Lung (tissue), 12 donors: ENCODE measurements around the gene ALPL. TPM values are rescaled to one million over a fixed set of nuclear protein-coding genes. Genes with fewer than 3 reads are reported as not detected.

Source experiments
- ATAC-seq: fragments of 200-7000 bp; cut with Tn5 transposase; one replicate; pipeline ENCODE4 v1.9.1; 2020; ENCODE audit warnings: moderate number of reproducible peaks; ENCODE audit not compliant: insufficient read depth, low FRiP score
- DNase-seq, 3 donors: peaks; one replicate each; pipeline ENCODE4 v3.0.0-alpha.2; 2013 to 2017
- H3K27ac ChIP-seq, 2 donors: one replicate each; pipeline ENCODE4 v1.5.1; 2013; ENCODE audit warnings: mild to moderate bottlenecking in 2 of 2, moderate library complexity in 2 of 2, control low read depth in 1 of 2, inconsistent platforms in 1 of 2, low read depth in 1 of 2, low read length in 1 of 2
- H3K27me3 ChIP-seq, 3 donors: one replicate each; pipeline ENCODE4 v1.5.1; 2013; ENCODE audit warnings: low read length in 2 of 3; ENCODE audit not compliant: control insufficient read depth in 3 of 3, insufficient read depth in 3 of 3
- H3K36me3 ChIP-seq, 4 donors: one replicate each; pipeline ENCODE4 v1.5.1; 2013; ENCODE audit warnings: low read length in 4 of 4, mild to moderate bottlenecking in 1 of 4, moderate library complexity in 1 of 4; ENCODE audit not compliant: control insufficient read depth in 4 of 4, insufficient read depth in 4 of 4
- H3K4me1 ChIP-seq, 5 donors: one replicate each; pipeline ENCODE4 v1.5.1; 2013; ENCODE audit warnings: low read length in 5 of 5, mild to moderate bottlenecking in 2 of 5, moderate library complexity in 1 of 5; ENCODE audit not compliant: control insufficient read depth in 5 of 5, insufficient read depth in 5 of 5
- H3K4me3 ChIP-seq: one replicate; pipeline ENCODE4 v1.5.1; 2013; ENCODE audit warnings: mild to moderate bottlenecking, control low read depth, moderate library complexity
- H3K9ac ChIP-seq, 2 donors: one replicate each; pipeline ENCODE4 v1.5.1; 2013; ENCODE audit warnings: low read length in 2 of 2, control low read depth in 1 of 2; ENCODE audit not compliant: insufficient read depth in 1 of 2
- H3K9me3 ChIP-seq, 4 donors: one replicate each; pipeline ENCODE4 v1.5.1; 2013; ENCODE audit warnings: low read length in 3 of 4, mild to moderate bottlenecking in 1 of 4, moderate library complexity in 1 of 4; ENCODE audit not compliant: control insufficient read depth in 4 of 4, insufficient read depth in 3 of 4
- WGBS, 2 donors: extraction: QIAGEN DNeasy Blood & Tissue Kit; methylation state at CpG; one replicate each; pipeline ENCODE4 v1.1.7; 2013; 5-methylcytosine and 5-hydroxymethylcytosine counted together
- polyA plus RNA-seq, 2 donors: library from polyadenylated mRNA; stranded (reverse); fragments of 200-250 nt; gene quantifications; one replicate each; pipeline ENCODE4 v1.2.1, GENCODE V29; 2013
- total RNA-seq, 2 donors: library from RNA; depleted of rRNA in 1 of 2; stranded (reverse); fragments of >200 nt in 1 of 2; gene quantifications; one replicate each; pipeline ENCODE4 v1.2.1, GENCODE V29; 2014 to 2021
- TF ChIP-seq, protein P1 (sequence below): IDR thresholded peaks from 2 replicates; pipeline ENCODE4 v1.5.1; 2012; ENCODE audit warnings: mild to moderate bottlenecking; ENCODE audit errors: control extremely low read depth, extremely low read depth
- donor health status: control.
- donor health status: control.
- donor health status: Bipolar disorder and iron deficiency.
- donor health status: healthy.
- donor health status: DM: yes; HTN: yes; CAD: no.

The ALPL gene
- total and polyA plus RNA-seq, 4 donors: 38.6 to 242 (median 230) TPM

DNA sequence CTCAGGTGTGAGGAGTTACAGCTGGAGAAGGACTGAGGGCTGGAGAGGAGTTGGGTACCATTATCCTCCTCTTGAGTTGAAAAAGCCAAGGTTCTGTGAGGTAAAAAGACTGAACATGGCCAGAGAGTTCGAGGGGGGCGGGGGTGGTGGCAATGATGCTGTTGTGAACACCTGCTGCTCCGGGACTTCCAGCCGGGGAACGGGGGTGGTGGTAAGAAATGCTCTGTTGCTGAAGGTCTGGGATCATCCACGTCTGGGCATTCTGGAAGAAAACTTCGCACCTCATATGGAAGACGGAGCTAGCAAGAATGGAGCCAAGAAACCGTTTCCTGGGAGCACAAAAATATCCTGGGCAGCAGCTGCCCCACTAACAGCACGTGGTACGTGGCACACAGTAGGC lies 20.1 kb upstream of the ALPL start:
- peaks cover 0 to 3% (median 0%) of the 10 kb centered on the region in 4 donors for H3K9me3 ChIP-seq
- peaks cover 0 to 12% (median 3%) of the 10 kb centered on the region in 5 donors for H3K4me1 ChIP-seq
- H3K9ac ChIP-seq: no peak overlapping the region
- H3K27ac ChIP-seq: no peak overlapping the region
- 86 to 94% methylated on average over 11 of the region's 11 CpGs for WGBS, 2 donors
- TF ChIP-seq, protein P1, sequence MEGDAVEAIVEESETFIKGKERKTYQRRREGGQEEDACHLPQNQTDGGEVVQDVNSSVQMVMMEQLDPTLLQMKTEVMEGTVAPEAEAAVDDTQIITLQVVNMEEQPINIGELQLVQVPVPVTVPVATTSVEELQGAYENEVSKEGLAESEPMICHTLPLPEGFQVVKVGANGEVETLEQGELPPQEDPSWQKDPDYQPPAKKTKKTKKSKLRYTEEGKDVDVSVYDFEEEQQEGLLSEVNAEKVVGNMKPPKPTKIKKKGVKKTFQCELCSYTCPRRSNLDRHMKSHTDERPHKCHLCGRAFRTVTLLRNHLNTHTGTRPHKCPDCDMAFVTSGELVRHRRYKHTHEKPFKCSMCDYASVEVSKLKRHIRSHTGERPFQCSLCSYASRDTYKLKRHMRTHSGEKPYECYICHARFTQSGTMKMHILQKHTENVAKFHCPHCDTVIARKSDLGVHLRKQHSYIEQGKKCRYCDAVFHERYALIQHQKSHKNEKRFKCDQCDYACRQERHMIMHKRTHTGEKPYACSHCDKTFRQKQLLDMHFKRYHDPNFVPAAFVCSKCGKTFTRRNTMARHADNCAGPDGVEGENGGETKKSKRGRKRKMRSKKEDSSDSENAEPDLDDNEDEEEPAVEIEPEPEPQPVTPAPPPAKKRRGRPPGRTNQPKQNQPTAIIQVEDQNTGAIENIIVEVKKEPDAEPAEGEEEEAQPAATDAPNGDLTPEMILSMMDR: no peak
- H3K27me3 ChIP-seq: no peaks in the 10 kb centered on the region
- H3K36me3 ChIP-seq: no peaks in the 10 kb centered on the region
- no peak overlapping the region for H3K4me3 ChIP-seq
- DNase-seq (no peak), ATAC-seq (no peak)

DNA sequence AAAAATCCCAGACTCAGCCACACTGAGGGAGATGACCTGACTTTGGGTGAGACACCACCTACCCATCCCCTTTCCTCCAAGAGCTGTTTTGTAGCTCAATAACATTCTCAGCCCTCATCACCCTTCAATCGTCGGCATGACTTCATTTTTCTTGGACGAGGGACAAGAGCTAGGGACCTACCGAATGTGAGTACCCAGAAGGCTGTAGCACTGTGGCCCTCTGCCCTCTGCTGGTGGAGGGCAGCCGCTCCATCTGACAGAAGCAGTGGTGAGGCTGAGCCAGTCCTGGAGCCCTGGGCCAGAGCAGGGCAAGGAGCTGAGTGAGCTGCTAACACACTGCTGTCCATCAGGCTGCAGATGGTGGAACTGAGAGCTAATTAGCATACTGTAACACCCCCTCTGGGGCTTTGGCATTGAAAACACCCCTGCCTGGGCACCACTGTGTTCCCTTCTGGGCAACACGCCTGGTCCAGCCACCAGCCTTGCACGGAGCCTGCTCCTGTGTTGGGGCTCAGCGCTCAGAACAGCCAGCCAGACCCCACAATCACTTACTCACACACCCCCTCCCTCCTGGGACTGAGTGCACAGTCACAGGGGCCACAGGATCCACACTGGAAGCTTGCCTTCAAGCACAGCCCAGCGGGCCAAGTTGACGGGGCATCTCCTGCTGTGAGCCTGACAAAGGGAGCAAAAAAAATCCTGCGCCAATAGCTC lies 18.3 kb upstream of the ALPL start:
- no peak for DNase-seq

DNA sequence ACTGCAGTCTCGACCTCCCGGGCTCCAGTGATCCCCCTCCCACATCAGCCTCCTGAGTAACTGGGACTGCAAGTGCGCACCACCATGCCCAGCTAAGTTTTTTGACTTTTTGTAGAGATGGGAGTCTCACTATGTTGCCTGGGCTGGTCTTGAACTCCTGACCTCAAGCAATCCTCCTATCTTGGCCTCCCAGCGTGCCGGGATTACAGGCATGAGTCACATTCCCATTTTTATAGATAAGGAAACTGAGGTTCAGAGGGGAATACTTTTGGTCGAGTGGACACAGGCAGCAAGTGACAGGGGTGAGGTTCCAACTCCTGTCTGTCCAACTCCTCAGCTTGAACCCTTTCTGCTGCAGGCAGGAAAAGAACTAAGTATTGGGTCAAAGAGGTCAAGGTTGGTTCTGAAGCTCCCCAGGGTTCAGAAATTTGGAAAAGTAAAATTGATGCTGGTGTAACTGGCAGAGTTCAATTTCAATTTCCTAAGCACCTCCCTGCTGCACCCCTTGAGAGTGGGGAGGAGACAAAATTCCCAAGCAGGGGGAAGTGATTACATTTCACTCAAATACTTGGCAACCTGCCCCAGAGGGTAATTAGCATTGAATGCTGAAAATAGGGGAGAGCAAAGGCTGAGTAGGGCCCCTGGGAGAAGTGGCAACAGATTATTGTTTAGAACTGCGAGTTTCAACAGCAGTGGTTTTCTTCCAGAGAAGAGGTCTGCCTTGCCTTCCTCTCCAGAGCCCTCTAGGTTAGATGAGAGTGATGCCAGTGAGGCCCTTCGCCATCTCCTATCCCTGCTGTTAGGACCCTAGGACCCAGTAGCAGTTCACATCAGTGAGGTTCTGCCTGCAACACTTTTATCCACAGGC lies 17.5 kb upstream of the ALPL start:
- no peaks in the 10 kb centered on the region for H3K27me3 ChIP-seq
- H3K9ac ChIP-seq: no peak overlapping the region
- peak; percentile 69 to 92 (median 92) for DNase-seq
- TF ChIP-seq, protein P1: no peak
- peaks cover 0 to 12% (median 3%) of the 10 kb centered on the region in 5 donors for H3K4me1 ChIP-seq
- H3K36me3 ChIP-seq: no peaks in the 10 kb centered on the region
- H3K4me3 ChIP-seq: no peak overlapping the region
- no peak overlapping the region for H3K27ac ChIP-seq
- H3K9me3 ChIP-seq: peaks cover 0 to 3% (median 0%) of the 10 kb centered on the region in 4 donors
- ATAC-seq: no peak
- WGBS, 2 donors: 54 to 67% methylated on average over 8 of the region's 8 CpGs

More for the DNA sequence above, 18.3 kb upstream of the ALPL start:
- Histone ChIP-seq H3K9ac (no peak overlapping the region), H3K27ac (no peak overlapping the region), H3K36me3 (no peaks in the 10 kb centered on the region), H3K27me3 (no peaks in the 10 kb centered on the region), H3K4me3 (no peak overlapping the region), H3K4me1 (peaks cover 0 to 12% (median 3%) of the 10 kb centered on the region in 5 donors), H3K9me3 (peaks cover 0 to 3% (median 0%) of the 10 kb centered on the region in 4 donors)
- no peak for ATAC-seq
- 82 to 84% methylated on average over 11 of the region's 11 CpGs for WGBS, 2 donors
- TF ChIP-seq, protein P1: no peak
